ENCODE measurements around the gene S100G. TPM values are rescaled to one million over a fixed set of nuclear protein-coding genes. Genes with fewer than 3 reads are reported as not detected.

S100G gene, protein sequence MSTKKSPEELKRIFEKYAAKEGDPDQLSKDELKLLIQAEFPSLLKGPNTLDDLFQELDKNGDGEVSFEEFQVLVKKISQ
- polyA plus RNA-seq (2012; rRNA removed), result not detected in 2 replicates
- not detected in 2 replicates for polyA plus RNA-seq (2012; cell fraction: cytosol; rRNA removed)
- not detected in 2 replicates for polyA plus RNA-seq (2012; cell fraction: nucleus; rRNA removed)

DNA sequence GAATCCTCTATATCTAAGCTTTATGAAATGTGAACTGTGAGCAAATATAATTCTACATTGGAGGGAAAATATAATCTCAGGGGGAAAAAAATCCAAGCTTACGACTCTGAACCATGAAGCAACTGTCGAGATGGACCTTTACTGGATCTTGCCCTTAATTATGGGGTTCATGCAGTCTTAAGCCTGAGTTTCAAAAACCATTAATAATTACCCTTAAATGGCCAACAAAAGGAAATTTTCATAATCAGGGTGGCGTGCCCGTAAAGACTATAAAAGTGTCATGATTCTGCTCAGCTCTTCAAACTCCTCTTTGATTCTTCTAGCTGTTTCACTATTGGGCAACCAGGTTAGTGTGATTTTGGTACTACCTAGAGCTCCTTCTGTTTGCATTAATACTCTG lies at the start of gene S100G:
Gene S100G, plus strand, starts transcription at position 301 of the 400 bp plus-strand sequence. CDS start 849 bp downstream, outside the sequence.
- peaks cover 0 to 12% of the 10 kb centered on the region in 2 experiments for H3K36me3 ChIP-seq (replicated peaks in 1 of 2; ENCODE audit: control insufficient read depth in 1 of 2, insufficient read depth in 2 of 2, low read length in 1 of 2)
- H4K20me1 ChIP-seq (ENCODE audit: insufficient read depth), result no peaks in the 10 kb centered on the region
- 88% methylated on average over 4 of the region's 4 CpGs for WGBS (ENCODE audit: low lambda C conversion rate)
- TF ChIP-seq SMC3 (IDR thresholded peaks at IDR 0.05; ENCODE audit: low read depth, low read length), result no peak
- no peak for TF ChIP-seq POLR2AphosphoS5 (IDR thresholded peaks at IDR 0.05; ENCODE audit: low read depth, low read length)
- TF ChIP-seq MEF2A (IDR thresholded peaks at IDR 0.05; ENCODE audit: borderline replicate concordance, low read depth), result no peak
- no peak for TF ChIP-seq SIN3A (IDR thresholded peaks at IDR 0.05; ENCODE audit: borderline replicate concordance, low read depth, low read length)
- no peak for TF ChIP-seq NRF1 (IDR thresholded peaks at IDR 0.05; ENCODE audit: low read depth, low read length)
- no peak for TF ChIP-seq USF2 (IDR thresholded peaks at IDR 0.05; ENCODE audit: borderline replicate concordance, low read depth, low read length)
- no peak for TF ChIP-seq TAF1 (IDR thresholded peaks at IDR 0.05; ENCODE audit: borderline replicate concordance, low read depth, low read length)
- TF ChIP-seq TCF12 (IDR thresholded peaks at IDR 0.05), result no peak
- no peak for TF ChIP-seq ZBTB33 (IDR thresholded peaks at IDR 0.05; ENCODE audit: borderline replicate concordance, low read depth)
- TF ChIP-seq YY1 (IDR thresholded peaks at IDR 0.05; ENCODE audit: low read depth), result no peak
- TF ChIP-seq TEAD4 (IDR thresholded peaks at IDR 0.05; ENCODE audit: borderline replicate concordance, insufficient read depth), result no peak
- no peak for TF ChIP-seq GATA2 (CRISPR knock-in tag; IDR thresholded peaks at IDR 0.05)
- no peak for TF ChIP-seq FOXJ3 (CRISPR knock-in tag; IDR thresholded peaks at IDR 0.05)
- TF ChIP-seq FOXM1 (IDR thresholded peaks at IDR 0.05; ENCODE audit: low read depth), result no peak
- TF ChIP-seq USF1 (IDR thresholded peaks at IDR 0.05; ENCODE audit: borderline replicate concordance, low read depth), result no peak
- TF ChIP-seq REST (IDR thresholded peaks at IDR 0.05; ENCODE audit: low read depth, low read length), result no peak
- TF ChIP-seq ELF1 (IDR thresholded peaks at IDR 0.05), result no peak
- TF ChIP-seq, protein P1, sequence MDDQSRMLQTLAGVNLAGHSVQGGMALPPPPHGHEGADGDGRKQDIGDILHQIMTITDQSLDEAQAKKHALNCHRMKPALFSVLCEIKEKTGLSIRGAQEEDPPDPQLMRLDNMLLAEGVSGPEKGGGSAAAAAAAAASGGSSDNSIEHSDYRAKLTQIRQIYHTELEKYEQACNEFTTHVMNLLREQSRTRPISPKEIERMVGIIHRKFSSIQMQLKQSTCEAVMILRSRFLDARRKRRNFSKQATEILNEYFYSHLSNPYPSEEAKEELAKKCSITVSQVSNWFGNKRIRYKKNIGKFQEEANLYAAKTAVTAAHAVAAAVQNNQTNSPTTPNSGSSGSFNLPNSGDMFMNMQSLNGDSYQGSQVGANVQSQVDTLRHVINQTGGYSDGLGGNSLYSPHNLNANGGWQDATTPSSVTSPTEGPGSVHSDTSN (IDR thresholded peaks at IDR 0.05), result no peak
- TF ChIP-seq CTCF (IDR thresholded peaks at IDR 0.05), result no peak
- no peak for TF ChIP-seq EP300 (IDR thresholded peaks at IDR 0.05; ENCODE audit: borderline replicate concordance in 1 of 2, low read depth in 1 of 2, low read length in 1 of 2)
- H3K4me3 ChIP-seq (ENCODE audit: low read depth in 2 of 2, low read length in 1 of 2), result no peak within 1 kb of the TSS
- no peak within 1 kb of the TSS for H3K9ac ChIP-seq
- no peaks in the 10 kb centered on the region for H3K27me3 ChIP-seq (ENCODE audit: insufficient read depth)
- no peaks in the 10 kb centered on the region for H3F3A ChIP-seq (replicated peaks; ENCODE audit: insufficient read depth)
- POLR2A ChIA-PET, result no interaction called here
- no peak for DNase-seq
- no peaks in the 10 kb centered on the region for H3K9me2 ChIP-seq
- no peaks in the 10 kb centered on the region for H3K9me3 ChIP-seq
- H3K27ac ChIP-seq (ENCODE audit: low read depth in 2 of 2, low read length in 1 of 2), result no peak within 1 kb of the TSS
- CTCF ChIA-PET, result interaction anchor here (1.2 to 1.9 kb wide), 2 partner anchors 14 to 21 kb away, joined by 3 to 8 read pairs; no protein-coding TSS in a partner anchor
- no peak within 1 kb of the TSS for H2AFZ ChIP-seq (ENCODE audit: low read depth)
- H3K4me1 ChIP-seq (ENCODE audit: control insufficient read depth in 1 of 2, insufficient read depth in 2 of 2, low read depth in 1 of 2, low read length in 1 of 2), result peaks cover 0 to 21% of the 10 kb centered on the region in 2 experiments; a peak in 1 of 4 replicates
- no peaks in the 10 kb centered on the region for H3K79me2 ChIP-seq (ENCODE audit: insufficient read depth)
- no peak within 1 kb of the TSS for H3K4me2 ChIP-seq
